ENCODE measurements around the gene OR1D2. TPM values are rescaled to one million over a fixed set of nuclear protein-coding genes. Genes with fewer than 3 reads are reported as not detected.

Gene OR1D2
- total and polyA plus RNA-seq, 2 donors (not counting 3 experiments of a cell fraction or from before 2014, with no cell fraction given): not detected

GRCh38 chr17:3046753-3047152, 57.5 kb downstream of the OR1D2 start:
- TF ChIP-seq POLR2A (IDR thresholded peaks at IDR 0.05; ENCODE audit: low read depth, low read length) (no peak), GATA2 (IDR thresholded peaks at IDR 0.05; ENCODE audit: insufficient read depth, insufficient read length, low read depth, low read length) (no peak), MYC (IDR thresholded peaks at IDR 0.05; ENCODE audit: low read depth, low read length) (no peak), FOS (IDR thresholded peaks at IDR 0.05; ENCODE audit: borderline replicate concordance, insufficient read depth, low read length) (no peak), MAX (IDR thresholded peaks at IDR 0.05; ENCODE audit: insufficient read depth, insufficient read length) (no peak), POLR2AphosphoS5 (IDR thresholded peaks at IDR 0.05; ENCODE audit: insufficient read depth, low read depth, low read length) (no peak), EZH2 (IDR thresholded peaks at IDR 0.05; ENCODE audit: borderline replicate concordance, low read depth, low read length, severe bottlenecking) (no peak), JUN (IDR thresholded peaks at IDR 0.05; ENCODE audit: borderline replicate concordance, insufficient read depth, insufficient read length, low read depth) (no peak)
- TF ChIP-seq, protein P1, sequence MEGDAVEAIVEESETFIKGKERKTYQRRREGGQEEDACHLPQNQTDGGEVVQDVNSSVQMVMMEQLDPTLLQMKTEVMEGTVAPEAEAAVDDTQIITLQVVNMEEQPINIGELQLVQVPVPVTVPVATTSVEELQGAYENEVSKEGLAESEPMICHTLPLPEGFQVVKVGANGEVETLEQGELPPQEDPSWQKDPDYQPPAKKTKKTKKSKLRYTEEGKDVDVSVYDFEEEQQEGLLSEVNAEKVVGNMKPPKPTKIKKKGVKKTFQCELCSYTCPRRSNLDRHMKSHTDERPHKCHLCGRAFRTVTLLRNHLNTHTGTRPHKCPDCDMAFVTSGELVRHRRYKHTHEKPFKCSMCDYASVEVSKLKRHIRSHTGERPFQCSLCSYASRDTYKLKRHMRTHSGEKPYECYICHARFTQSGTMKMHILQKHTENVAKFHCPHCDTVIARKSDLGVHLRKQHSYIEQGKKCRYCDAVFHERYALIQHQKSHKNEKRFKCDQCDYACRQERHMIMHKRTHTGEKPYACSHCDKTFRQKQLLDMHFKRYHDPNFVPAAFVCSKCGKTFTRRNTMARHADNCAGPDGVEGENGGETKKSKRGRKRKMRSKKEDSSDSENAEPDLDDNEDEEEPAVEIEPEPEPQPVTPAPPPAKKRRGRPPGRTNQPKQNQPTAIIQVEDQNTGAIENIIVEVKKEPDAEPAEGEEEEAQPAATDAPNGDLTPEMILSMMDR (IDR thresholded peaks at IDR 0.05; ENCODE audit: extremely low read depth in 1 of 2, insufficient read depth in 1 of 2, low read depth in 1 of 2, low read length in 2 of 2): no peak
- H3K9me1 ChIP-seq (replicated peaks; ENCODE audit: control insufficient read depth, extremely low read depth, insufficient read depth, low read length): no peaks in the 10 kb centered on the region
- ChIA-PET POLR2A (no interaction called here), CTCF (no interaction called here)
- DNase-seq (ENCODE audit: low read depth, low spot score): no peak
- H3K27me3 ChIP-seq (ENCODE audit: control insufficient read depth in 2 of 2, insufficient read depth in 2 of 2, low read length in 2 of 2): no peaks in the 10 kb centered on the region
- intact Hi-C loops (cut with micrococcal nuclease): loop anchor here (5.0 to 10.0 kb wide), 2 partner anchors 691 to 778 kb away; no protein-coding TSS in a partner anchor
- H3K4me1 ChIP-seq (ENCODE audit: control insufficient read depth, extremely low read depth, insufficient read depth, low read length): no peaks in the 10 kb centered on the region
- no peak overlapping the region for H3K27ac ChIP-seq (ENCODE audit: insufficient read depth, low read depth, low read length)
- H3K4me2 ChIP-seq (ENCODE audit: insufficient read depth, low read length): no peak overlapping the region
- no peaks in the 10 kb centered on the region for H3K36me3 ChIP-seq (ENCODE audit: control insufficient read depth in 2 of 2, extremely low read depth in 1 of 2, insufficient read depth in 2 of 2, low read length in 2 of 2)
- dilution Hi-C loops (cut with MboI; ENCODE audit: extremely low pct_ligation_motif_present, low sequenced_read_pairs): no loop called here
- no peak for FAIRE-seq
- H2AFZ ChIP-seq (ENCODE audit: low read depth, low read length): no peak overlapping the region
- H3K4me3 ChIP-seq (replicated peaks in 1 of 3; ENCODE audit: insufficient read depth in 1 of 3, low read depth in 1 of 3, low read length in 3 of 3): no peak overlapping the region
- H3K9ac ChIP-seq (replicated peaks; ENCODE audit: extremely low read depth, insufficient read depth, low read length): no peak overlapping the region
- H4K20me1 ChIP-seq (replicated peaks; ENCODE audit: control insufficient read depth, extremely low read depth, insufficient read depth, low read length): no peaks in the 10 kb centered on the region
- H3K79me2 ChIP-seq (ENCODE audit: control insufficient read depth, insufficient read depth, low read length): no peaks in the 10 kb centered on the region
- H3K9me3 ChIP-seq (replicated peaks; ENCODE audit: control insufficient read depth, insufficient read depth, low read length): no peaks in the 10 kb centered on the region
- BruUV-seq (replicated peaks): no TSS peak
